ENCODE data around the gene MMP23B. TPM values are rescaled to one million over a fixed set of nuclear protein-coding genes. Genes with fewer than 3 reads are reported as not detected.

The MMP23B gene
- total and polyA plus RNA-seq, 10 of the 15 experiments (the other 5 are each of a cell fraction or from before 2014, with no cell fraction given) = 0.25 to 0.76 (median 0.34) TPM; not detected in 4

DNA sequence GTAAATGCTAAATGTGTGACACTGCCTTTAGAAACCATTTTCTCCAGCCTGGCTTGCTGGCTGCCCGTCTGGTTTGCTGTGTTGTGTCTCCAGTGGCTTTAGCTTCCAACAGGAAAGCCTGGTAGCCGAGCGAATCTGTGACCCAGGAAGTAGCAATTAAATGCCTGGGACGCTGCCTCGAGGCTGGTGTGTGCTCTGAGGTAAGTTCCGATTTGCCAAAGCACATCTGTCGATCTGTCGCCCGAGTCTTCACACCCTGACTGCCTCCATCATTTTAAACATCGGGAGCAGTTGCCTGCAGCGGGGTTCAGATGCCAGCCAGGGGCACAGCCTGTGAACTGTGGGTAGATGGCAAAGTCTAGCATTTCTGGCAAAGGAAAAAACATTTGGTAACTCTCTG is 14.5 kb upstream of the MMP23B start:
- intact Hi-C loops (cut with micrococcal nuclease; ENCODE audit: unreplicated experiment) (loop anchor here (5.0 kb wide), 1 partner anchor 45 kb away; the partner anchor contains the start of gene SSU72), in situ Hi-C loops (cut with MboI) (no loop called here)
- no peak for FAIRE-seq
- CTCF ChIA-PET = no interaction called here
- DNase-seq (ENCODE audit: low read depth, low spot score) = no peak
- Histone ChIP-seq H3K27ac (ENCODE audit: control insufficient read depth, insufficient read depth) (no peak overlapping the region), H4K20me1 (ENCODE audit: control insufficient read depth, insufficient read depth) (0 out of 2 replicates have a peak, but pooled peaks cover 3% of the 10 kb centered on the region), H3K27me3 (replicated peaks in 1 of 2; ENCODE audit: control insufficient read depth in 2 of 2, insufficient read depth in 2 of 2, low read length in 1 of 2) (no peaks in the 10 kb centered on the region; a peak in 1 of 4 replicates), H3K4me2 (ENCODE audit: control insufficient read depth, insufficient read depth) (no peak overlapping the region), H3K9ac (ENCODE audit: control insufficient read depth, insufficient read depth, low read length) (no peak overlapping the region), H3K79me2 (ENCODE audit: control insufficient read depth, insufficient read depth, low read length) (peaks cover 3% of the 10 kb centered on the region), H3K4me1 (ENCODE audit: control insufficient read depth, insufficient read depth, low read length) (peaks cover 15% of the 10 kb centered on the region), H3K9me3 (replicated peaks; ENCODE audit: control insufficient read depth, insufficient read depth, low read length) (no peaks in the 10 kb centered on the region), H3K36me3 (ENCODE audit: control insufficient read depth in 2 of 2, insufficient read depth in 2 of 2, low read length in 1 of 2) (peaks cover 0 to 2% of the 10 kb centered on the region in 2 experiments; a peak in 1 of 4 replicates), H2AFZ (ENCODE audit: control insufficient read depth, low read depth, low read length) (no peak overlapping the region), H3K4me3 (no peak overlapping the region)
- TSS peak; percentile 73 for BruUV-seq (replicated peaks)
- POLR2A ChIA-PET = interaction anchor here (1.3 kb wide), 1 partner anchor 12 kb away, joined by 4 read pairs; no protein-coding TSS in a partner anchor
- WGBS (ENCODE audit: insufficient coverage, insufficient replicate concordance, low lambda C conversion rate, missing lambda C conversion rate) = 87% methylated on average over 11 of the region's 11 CpGs
- RAD21 ChIA-PET (ENCODE audit: unreplicated experiment) = no interaction called here
- SMC1A ChIA-PET (ENCODE audit: uncharacterized antibody, unreplicated experiment) = interaction anchor here (0.6 to 0.8 kb wide), 2 partner anchors 41 to 159 kb away, joined by 3 read pairs; no protein-coding TSS in a partner anchor
- no peak for ATAC-seq
- TF ChIP-seq, protein P1, sequence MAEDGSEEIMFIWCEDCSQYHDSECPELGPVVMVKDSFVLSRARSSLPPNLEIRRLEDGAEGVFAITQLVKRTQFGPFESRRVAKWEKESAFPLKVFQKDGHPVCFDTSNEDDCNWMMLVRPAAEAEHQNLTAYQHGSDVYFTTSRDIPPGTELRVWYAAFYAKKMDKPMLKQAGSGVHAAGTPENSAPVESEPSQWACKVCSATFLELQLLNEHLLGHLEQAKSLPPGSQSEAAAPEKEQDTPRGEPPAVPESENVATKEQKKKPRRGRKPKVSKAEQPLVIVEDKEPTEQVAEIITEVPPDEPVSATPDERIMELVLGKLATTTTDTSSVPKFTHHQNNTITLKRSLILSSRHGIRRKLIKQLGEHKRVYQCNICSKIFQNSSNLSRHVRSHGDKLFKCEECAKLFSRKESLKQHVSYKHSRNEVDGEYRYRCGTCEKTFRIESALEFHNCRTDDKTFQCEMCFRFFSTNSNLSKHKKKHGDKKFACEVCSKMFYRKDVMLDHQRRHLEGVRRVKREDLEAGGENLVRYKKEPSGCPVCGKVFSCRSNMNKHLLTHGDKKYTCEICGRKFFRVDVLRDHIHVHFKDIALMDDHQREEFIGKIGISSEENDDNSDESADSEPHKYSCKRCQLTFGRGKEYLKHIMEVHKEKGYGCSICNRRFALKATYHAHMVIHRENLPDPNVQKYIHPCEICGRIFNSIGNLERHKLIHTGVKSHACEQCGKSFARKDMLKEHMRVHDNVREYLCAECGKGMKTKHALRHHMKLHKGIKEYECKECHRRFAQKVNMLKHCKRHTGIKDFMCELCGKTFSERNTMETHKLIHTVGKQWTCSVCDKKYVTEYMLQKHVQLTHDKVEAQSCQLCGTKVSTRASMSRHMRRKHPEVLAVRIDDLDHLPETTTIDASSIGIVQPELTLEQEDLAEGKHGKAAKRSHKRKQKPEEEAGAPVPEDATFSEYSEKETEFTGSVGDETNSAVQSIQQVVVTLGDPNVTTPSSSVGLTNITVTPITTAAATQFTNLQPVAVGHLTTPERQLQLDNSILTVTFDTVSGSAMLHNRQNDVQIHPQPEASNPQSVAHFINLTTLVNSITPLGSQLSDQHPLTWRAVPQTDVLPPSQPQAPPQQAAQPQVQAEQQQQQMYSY (CRISPR knock-in tag; IDR thresholded peaks at IDR 0.05) = no peak
- TF ChIP-seq BHLHE40 (IDR thresholded peaks at IDR 0.05; ENCODE audit: borderline replicate concordance in 1 of 2, low read depth in 2 of 2, low read length in 1 of 2) = no peak
- no peak for TF ChIP-seq NRF1 (conservative IDR thresholded peaks at IDR 0.05; ENCODE audit: low read depth, low read length)
- no peak for TF ChIP-seq GABPA (IDR thresholded peaks at IDR 0.05; ENCODE audit: low read depth)
- TF ChIP-seq, protein P2, sequence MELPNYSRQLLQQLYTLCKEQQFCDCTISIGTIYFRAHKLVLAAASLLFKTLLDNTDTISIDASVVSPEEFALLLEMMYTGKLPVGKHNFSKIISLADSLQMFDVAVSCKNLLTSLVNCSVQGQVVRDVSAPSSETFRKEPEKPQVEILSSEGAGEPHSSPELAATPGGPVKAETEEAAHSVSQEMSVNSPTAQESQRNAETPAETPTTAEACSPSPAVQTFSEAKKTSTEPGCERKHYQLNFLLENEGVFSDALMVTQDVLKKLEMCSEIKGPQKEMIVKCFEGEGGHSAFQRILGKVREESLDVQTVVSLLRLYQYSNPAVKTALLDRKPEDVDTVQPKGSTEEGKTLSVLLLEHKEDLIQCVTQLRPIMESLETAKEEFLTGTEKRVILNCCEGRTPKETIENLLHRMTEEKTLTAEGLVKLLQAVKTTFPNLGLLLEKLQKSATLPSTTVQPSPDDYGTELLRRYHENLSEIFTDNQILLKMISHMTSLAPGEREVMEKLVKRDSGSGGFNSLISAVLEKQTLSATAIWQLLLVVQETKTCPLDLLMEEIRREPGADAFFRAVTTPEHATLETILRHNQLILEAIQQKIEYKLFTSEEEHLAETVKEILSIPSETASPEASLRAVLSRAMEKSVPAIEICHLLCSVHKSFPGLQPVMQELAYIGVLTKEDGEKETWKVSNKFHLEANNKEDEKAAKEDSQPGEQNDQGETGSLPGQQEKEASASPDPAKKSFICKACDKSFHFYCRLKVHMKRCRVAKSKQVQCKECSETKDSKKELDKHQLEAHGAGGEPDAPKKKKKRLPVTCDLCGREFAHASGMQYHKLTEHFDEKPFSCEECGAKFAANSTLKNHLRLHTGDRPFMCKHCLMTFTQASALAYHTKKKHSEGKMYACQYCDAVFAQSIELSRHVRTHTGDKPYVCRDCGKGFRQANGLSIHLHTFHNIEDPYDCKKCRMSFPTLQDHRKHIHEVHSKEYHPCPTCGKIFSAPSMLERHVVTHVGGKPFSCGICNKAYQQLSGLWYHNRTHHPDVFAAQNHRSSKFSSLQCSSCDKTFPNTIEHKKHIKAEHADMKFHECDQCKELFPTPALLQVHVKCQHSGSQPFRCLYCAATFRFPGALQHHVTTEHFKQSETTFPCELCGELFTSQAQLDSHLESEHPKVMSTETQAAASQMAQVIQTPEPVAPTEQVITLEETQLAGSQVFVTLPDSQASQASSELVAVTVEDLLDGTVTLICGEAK (IDR thresholded peaks at IDR 0.05; ENCODE audit: borderline replicate concordance) = no peak
- TF ChIP-seq, protein P3, sequence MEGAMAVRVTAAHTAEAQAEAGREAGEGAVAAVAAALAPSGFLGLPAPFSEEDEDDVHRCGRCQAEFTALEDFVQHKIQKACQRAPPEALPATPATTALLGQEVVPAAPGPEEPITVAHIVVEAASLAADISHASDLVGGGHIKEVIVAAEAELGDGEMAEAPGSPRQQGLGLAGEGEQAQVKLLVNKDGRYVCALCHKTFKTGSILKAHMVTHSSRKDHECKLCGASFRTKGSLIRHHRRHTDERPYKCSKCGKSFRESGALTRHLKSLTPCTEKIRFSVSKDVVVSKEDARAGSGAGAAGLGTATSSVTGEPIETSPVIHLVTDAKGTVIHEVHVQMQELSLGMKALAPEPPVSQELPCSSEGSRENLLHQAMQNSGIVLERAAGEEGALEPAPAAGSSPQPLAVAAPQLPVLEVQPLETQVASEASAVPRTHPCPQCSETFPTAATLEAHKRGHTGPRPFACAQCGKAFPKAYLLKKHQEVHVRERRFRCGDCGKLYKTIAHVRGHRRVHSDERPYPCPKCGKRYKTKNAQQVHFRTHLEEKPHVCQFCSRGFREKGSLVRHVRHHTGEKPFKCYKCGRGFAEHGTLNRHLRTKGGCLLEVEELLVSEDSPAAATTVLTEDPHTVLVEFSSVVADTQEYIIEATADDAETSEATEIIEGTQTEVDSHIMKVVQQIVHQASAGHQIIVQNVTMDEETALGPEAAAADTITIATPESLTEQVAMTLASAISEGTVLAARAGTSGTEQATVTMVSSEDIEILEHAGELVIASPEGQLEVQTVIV (IDR thresholded peaks at IDR 0.05; ENCODE audit: borderline replicate concordance, partially characterized antibody) = no peak
- TF ChIP-seq ATF7 (IDR thresholded peaks at IDR 0.05; ENCODE audit: low read depth) = no peak
- TF ChIP-seq, protein P4, sequence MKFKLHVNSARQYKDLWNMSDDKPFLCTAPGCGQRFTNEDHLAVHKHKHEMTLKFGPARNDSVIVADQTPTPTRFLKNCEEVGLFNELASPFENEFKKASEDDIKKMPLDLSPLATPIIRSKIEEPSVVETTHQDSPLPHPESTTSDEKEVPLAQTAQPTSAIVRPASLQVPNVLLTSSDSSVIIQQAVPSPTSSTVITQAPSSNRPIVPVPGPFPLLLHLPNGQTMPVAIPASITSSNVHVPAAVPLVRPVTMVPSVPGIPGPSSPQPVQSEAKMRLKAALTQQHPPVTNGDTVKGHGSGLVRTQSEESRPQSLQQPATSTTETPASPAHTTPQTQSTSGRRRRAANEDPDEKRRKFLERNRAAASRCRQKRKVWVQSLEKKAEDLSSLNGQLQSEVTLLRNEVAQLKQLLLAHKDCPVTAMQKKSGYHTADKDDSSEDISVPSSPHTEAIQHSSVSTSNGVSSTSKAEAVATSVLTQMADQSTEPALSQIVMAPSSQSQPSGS (IDR thresholded peaks at IDR 0.05; ENCODE audit: low read length) = no peak
- TF ChIP-seq NFIC (IDR thresholded peaks at IDR 0.05; ENCODE audit: low read depth, low read length) = no peak

Measured in GM12878 (cell line).